ENCODE results near the gene RBM26.

The RBM26 gene

DNA sequence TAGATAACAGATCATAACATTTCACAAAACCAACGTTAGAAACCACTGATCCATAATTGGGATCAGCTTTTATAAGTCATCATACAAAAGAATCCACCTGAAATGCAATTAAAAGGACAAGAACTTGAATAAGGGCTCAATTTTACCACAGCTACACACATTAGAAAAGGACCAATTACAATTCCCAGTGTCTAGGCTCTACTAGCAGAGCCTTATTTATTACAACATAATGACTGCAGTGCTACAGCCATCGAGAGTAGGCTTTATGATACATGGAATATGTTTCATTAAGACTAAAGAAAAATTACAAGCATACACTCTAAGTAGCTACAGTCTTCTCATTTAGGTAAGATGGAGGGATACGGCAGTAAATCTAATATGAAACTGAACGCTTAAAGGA lies 2.9 kb downstream of the RBM26 start:
- H3K27ac Mint-ChIP-seq = peak overlapping the region; percentile 79
- no peaks in the 10 kb centered on the region for H3K9me3 Mint-ChIP-seq (ENCODE audit: low read depth)
- H3K36me3 Mint-ChIP-seq = peaks cover 12% of the 10 kb centered on the region
- H3K4me3 Mint-ChIP-seq = no peak overlapping the region
- H3K27me3 Mint-ChIP-seq = no peaks in the 10 kb centered on the region
- H3K4me1 Mint-ChIP-seq (ENCODE audit: low read depth) = peaks cover 66% of the 10 kb centered on the region

DNA sequence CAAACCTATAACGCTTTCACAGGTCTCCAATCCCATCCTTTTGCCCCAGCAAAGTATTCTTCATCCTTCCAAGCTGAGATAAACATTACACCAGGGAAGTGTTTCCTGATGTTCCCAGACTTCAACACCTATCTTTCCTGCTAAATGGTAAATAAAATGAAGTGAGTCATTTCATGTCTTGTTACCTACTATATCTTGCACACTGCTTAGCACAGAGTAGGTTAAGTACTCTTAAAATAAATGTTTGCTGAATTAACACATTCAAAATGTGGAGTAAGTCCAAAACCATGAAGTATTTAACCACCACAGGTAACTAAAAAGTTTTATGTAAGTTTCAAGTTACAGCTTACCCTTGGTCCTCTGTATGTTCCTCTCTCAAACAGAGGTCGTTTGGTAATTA lies 3.4 kb downstream of the RBM26 start:
- H3K36me3 Mint-ChIP-seq = peaks cover 10% of the 10 kb centered on the region
- H3K9me3 Mint-ChIP-seq (ENCODE audit: low read depth) = no peaks in the 10 kb centered on the region
- H3K4me3 Mint-ChIP-seq = no peak overlapping the region
- peaks cover 66% of the 10 kb centered on the region for H3K4me1 Mint-ChIP-seq (ENCODE audit: low read depth)
- H3K27me3 Mint-ChIP-seq = no peaks in the 10 kb centered on the region
- H3K27ac Mint-ChIP-seq = peak overlapping the region; percentile 79

DNA sequence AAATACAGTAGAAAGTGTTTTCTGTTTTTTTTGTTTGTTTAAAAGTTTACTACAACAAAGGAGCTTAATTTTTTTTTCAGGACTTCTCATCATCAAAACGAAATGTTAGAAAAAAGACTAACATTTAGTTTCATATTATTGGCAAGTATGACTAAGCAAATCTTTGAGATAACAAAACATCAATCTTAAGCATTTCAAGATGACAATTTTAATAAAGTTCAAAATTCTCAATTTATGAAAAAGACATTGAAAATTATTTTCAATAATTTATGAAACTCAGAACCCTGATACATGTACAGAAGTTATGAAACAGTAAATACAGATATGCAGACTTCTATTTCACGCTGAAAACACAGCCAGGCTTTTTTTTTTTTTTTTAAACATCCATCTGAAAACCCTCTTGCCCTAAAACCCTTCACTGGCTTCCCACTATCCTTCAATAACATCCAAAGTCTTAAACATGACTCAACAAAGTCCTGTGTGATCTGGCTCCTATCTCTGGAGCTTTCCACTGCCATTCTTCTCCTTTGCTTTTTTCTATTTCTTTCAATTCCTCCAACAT lies 3.9 kb downstream of the RBM26 start:
- no peak overlapping the region for H3K4me3 Mint-ChIP-seq
- H3K4me1 Mint-ChIP-seq (ENCODE audit: low read depth) = peaks cover 62% of the 10 kb centered on the region
- no peaks in the 10 kb centered on the region for H3K27me3 Mint-ChIP-seq
- peaks cover 8% of the 10 kb centered on the region for H3K36me3 Mint-ChIP-seq
- peak overlapping the region; percentile 79 for H3K27ac Mint-ChIP-seq
- H3K9me3 Mint-ChIP-seq (ENCODE audit: low read depth) = no peaks in the 10 kb centered on the region

DNA sequence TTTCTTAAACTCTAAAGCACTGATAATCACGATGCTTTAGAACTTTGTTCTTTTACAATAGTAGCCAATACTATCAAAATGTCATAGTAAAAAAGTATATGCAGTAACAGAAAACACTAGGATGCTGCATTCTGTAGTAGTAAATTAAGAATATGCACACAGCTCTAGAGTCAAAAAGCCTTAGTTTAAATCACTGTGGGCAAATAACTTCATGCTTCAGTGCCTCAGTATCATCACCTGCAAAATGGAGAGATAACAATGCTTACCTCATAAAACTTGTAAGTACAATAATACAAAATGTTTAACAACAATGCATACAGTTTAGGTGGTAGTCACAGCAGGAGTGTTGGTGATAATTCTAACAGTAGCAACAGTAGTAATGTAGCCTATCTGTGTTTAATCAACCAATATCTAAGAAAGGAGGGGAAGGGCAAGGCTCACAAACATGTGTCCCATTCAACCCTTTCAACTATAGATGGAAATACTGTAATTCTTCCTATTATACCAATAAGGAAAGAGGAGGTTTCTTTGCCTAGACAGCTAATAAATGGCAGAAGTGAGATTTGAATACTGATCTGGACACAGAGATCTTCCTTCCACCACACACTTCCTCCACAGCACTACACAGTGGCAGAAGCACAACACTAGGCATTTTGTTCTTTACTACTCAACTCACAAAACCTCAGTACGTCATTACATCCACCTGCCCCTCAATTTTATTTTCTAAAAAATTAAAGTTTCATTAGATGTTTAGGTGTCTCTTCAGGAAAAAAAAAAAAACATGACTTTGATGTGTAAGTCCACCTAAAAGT lies 4.6 kb downstream of the RBM26 start:
- H3K4me1 Mint-ChIP-seq (ENCODE audit: low read depth) = peaks cover 58% of the 10 kb centered on the region
- peaks cover 11% of the 10 kb centered on the region for H3K36me3 Mint-ChIP-seq
- H3K27me3 Mint-ChIP-seq = no peaks in the 10 kb centered on the region
- H3K27ac Mint-ChIP-seq = peak overlapping the region; percentile 79
- H3K9me3 Mint-ChIP-seq (ENCODE audit: low read depth) = no peaks in the 10 kb centered on the region
- no peak overlapping the region for H3K4me3 Mint-ChIP-seq

DNA sequence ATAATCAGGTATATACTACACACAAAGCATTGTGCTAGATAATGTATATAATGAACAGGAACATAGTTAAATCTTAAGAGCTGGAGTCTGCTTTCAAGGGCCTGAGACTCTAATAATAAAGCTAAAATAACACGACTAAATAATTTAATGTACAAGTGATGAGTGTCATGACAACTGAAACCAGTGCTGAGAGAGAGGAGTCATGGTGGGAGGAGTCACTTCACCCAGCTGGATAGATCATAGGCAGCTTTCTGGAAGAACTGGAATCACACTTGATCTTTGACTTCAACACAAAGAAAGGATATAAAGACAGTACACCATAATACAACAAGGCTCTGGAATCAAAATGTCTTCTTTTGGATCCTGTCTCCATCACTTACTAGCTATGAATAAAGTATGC lies 7.1 kb downstream of the RBM26 start:
- Mint-ChIP-seq H3K27me3 (no peaks in the 10 kb centered on the region), H3K9me3 (ENCODE audit: low read depth) (peaks cover 9% of the 10 kb centered on the region), H3K4me1 (ENCODE audit: low read depth) (peaks cover 79% of the 10 kb centered on the region), H3K4me3 (peak overlapping the region; percentile 25), H3K27ac (peak overlapping the region; percentile 82), H3K36me3 (peaks cover 28% of the 10 kb centered on the region)

DNA sequence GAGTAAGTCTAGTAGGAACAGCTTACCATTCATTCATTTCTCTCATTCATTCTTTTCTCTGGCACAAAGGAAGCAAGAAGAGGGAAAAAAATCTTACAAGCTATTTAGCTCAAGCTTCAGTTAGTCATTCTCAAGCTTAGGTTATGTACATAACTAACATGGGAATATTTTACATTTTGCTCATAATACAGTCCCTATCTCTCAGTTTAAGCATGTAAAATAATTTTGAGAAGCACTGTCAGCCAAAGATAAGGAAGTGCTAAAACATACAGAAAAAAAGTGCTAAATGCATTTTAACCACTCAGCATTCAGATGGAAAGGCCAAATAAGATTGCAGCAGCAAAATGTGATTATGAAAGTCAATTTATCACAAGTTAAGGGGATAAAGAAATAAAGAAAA lies 7.9 kb downstream of the RBM26 start:
- Mint-ChIP-seq H3K4me1 (ENCODE audit: low read depth) (peaks cover 85% of the 10 kb centered on the region), H3K4me3 (no peak overlapping the region), H3K9me3 (ENCODE audit: low read depth) (peaks cover 9% of the 10 kb centered on the region), H3K27ac (peak overlapping the region; percentile 30), H3K27me3 (no peaks in the 10 kb centered on the region), H3K36me3 (peaks cover 30% of the 10 kb centered on the region)

DNA sequence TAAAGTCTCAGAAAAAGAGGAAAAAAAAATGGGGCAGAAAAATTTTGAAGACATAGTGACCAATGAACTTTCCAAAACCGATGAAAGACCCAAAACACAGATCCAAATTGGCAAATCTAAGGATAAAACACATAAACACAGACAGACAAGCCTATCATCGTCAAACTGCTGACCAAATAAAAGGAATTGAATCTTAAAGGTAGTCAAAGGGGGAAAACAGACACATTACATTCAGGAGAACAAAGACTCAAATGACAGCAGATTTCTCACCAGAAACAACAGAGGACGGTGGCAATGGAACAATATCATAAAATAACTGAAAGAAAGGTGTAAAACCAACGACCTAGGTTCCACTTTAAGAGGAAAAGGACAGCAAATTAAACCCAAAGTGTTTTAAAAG lies 10.2 kb downstream of the RBM26 start:
- Mint-ChIP-seq H3K27ac (peak overlapping the region; percentile 72), H3K36me3 (peaks cover 26% of the 10 kb centered on the region), H3K9me3 (ENCODE audit: low read depth) (peaks cover 9% of the 10 kb centered on the region), H3K4me1 (ENCODE audit: low read depth) (peaks cover 79% of the 10 kb centered on the region), H3K4me3 (peak overlapping the region; percentile 13), H3K27me3 (no peaks in the 10 kb centered on the region)

DNA sequence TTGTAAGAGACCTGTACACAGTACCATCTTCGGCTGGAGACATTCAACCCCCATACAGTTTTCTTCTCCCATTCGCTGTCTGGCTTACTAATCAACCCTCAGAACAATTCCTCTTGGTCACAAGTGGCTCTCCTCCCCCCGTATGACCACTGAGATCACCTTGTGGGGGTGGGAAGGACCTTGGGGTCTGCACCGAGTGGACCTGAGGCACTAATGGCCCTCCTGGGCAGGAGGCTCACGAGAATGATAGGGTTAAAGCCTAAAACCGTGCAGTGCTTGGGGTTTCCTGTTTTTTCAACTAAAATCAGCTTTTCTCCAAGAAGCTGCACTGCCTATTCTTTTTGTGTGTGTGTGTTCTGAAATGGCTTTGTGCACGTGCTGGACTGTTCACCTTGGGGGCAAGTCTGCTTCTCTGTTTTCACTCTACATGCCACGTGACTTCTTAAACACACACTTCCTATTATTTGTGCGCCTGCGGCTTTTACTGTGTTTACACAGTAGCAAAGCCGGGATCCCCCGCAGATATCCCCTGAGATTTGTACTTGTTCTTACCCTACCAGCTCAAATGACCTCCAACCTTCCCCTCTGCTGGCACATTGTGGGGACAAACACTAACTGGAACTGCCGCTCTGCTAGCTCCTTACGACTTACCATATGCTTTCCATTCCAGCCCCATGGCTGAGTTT lies 12.3 kb downstream of the RBM26 start:
- H3K4me1 Mint-ChIP-seq (ENCODE audit: low read depth) = peaks cover 75% of the 10 kb centered on the region
- no peaks in the 10 kb centered on the region for H3K27me3 Mint-ChIP-seq
- peak overlapping the region; percentile 85 for H3K4me3 Mint-ChIP-seq
- peaks cover 9% of the 10 kb centered on the region for H3K9me3 Mint-ChIP-seq (ENCODE audit: low read depth)
- H3K36me3 Mint-ChIP-seq = peaks cover 22% of the 10 kb centered on the region
- peak overlapping the region; percentile 97 for H3K27ac Mint-ChIP-seq

DNA sequence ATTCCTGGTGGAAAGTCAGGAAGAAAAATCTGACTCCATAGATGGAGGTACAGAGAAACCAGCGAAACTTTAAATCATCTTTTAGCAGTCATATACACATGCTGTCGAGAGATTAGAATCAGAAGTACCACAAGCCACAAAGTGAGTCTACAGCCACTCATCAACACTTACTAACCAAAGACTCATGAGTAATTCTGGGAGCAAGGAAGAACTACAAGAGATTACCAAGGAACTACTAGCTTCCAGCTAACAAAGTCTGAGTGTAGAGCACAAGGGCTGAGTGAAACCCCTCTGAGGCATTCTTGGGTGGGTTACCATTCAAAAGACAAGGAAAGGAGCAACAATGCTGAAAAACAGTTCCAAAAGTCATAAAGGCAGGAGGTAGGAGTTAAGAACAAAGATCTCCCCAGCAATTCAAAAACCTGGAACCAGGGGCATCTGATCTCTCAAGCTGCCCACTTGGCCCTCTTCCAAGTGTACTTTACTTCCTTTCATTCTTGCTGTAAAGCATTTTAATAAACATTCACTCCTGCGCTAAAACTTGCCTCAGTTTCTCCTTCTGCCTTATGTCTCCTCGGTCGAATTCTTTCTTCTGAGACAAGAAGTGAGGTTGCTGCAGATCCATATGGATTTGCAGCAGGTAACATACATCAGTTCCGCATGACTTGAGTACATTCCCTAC lies 13.0 kb downstream of the RBM26 start:
- H3K27me3 Mint-ChIP-seq = no peaks in the 10 kb centered on the region
- peak overlapping the region; percentile 85 for H3K4me3 Mint-ChIP-seq
- peaks cover 75% of the 10 kb centered on the region for H3K4me1 Mint-ChIP-seq (ENCODE audit: low read depth)
- peaks cover 21% of the 10 kb centered on the region for H3K36me3 Mint-ChIP-seq
- H3K9me3 Mint-ChIP-seq (ENCODE audit: low read depth) = peaks cover 9% of the 10 kb centered on the region
- H3K27ac Mint-ChIP-seq = peak overlapping the region; percentile 97

DNA sequence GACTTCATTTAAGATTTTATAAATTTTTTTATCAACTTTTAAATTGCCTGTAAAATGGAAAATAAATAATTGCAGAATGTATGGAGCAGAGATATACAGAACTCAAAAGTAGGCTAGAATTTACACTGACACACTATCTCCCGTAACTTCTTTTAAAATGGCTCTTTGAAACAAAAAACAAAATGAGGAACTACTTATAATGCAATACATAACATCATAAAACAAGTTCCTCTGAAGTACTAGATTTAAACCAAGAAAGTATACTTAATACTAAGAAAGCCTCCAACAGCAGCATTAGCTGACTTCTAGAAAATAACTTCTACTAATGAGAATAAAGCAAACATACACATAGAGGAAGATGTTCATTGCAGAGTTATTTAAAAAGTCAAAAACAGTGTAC lies 17.0 kb downstream of the RBM26 start:
- Mint-ChIP-seq H3K36me3 (peaks cover 3% of the 10 kb centered on the region), H3K4me1 (ENCODE audit: low read depth) (peaks cover 80% of the 10 kb centered on the region)

DNA sequence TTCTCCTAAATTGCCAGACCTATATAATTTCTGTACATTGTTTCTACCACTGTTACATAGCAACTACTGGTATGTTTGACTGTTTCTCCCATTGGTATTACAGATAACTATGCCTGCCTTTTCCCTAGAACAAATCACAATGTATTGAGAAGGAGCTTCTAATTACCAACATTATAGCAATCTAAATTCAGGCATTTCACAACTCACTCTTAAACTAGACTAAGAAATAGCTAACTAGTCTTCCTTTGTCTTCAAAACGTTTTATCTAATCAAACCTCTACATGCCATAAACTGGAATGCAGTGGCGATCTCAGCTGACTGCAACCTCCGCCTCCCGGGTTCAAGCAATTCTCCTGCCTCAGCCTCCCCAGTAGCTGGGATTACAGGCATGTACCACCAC lies 18.2 kb downstream of the RBM26 start:
- H3K9me3 Mint-ChIP-seq (ENCODE audit: low read depth) = no peaks in the 10 kb centered on the region
- peaks cover 78% of the 10 kb centered on the region for H3K4me1 Mint-ChIP-seq (ENCODE audit: low read depth)
- no peaks in the 10 kb centered on the region for H3K27me3 Mint-ChIP-seq
- peaks cover 5% of the 10 kb centered on the region for H3K36me3 Mint-ChIP-seq
- H3K27ac Mint-ChIP-seq = peak overlapping the region; percentile 75
- H3K4me3 Mint-ChIP-seq = peak overlapping the region; percentile 20

More for the DNA sequence above, 17.0 kb downstream of the RBM26 start:
- Mint-ChIP-seq H3K27ac (peak overlapping the region; percentile 30), H3K4me3 (peak overlapping the region; percentile 0), H3K27me3 (no peaks in the 10 kb centered on the region), H3K9me3 (ENCODE audit: low read depth) (no peaks in the 10 kb centered on the region)

DNA sequence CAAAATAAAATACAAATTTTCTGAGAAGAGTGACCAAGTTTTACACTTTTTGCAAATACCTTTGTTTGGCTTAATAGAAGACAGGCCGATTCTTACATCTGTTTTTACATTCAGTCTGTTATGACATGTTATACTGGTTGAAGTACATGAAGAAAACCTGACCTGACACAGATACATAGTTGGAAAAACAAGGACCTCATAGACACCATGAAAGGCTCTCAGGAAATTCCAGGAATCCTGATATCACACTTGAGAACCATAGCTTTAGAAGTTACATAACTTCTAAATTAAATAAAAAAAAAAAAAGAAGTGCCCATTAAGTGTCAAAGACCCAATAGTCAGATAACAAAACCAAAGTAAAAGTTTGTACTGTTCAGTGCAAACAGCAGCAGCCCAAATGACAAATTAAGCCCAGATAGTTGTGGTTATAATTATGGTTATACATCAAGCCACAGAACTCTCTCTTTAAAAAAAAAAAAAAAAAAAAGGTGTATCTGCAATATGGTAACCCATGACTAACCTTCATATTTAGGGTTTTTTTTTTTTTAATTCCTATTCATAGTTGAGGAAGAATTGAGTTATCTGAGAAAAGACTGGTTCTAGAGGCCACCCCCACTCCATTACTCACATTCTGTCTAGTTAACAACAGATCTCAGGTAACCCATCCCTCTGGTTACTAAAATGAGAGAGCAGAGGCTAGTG lies 19.8 kb downstream of the RBM26 start:
- Mint-ChIP-seq H3K4me1 (ENCODE audit: low read depth) (peaks cover 83% of the 10 kb centered on the region), H3K4me3 (peak overlapping the region; percentile 47)

DNA sequence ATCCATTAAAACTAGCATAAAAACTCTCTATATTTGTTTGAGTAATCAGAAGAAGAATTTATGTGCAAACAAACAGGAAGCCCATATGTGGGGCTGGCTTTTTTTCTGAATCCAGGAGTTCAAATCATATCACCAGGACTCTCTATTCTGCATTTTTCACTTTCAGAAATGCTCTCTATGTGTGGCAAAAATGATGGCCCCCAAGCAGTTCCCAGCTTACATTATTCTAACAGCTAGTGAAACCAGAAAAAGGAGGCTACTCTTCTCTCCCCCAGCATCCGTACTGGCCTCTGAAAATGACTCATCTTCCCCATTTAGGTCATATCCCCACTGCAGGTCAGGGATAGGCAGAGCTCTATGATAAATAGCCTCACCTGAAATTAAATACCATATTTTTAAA lies 20.4 kb downstream of the RBM26 start:
- Mint-ChIP-seq H3K4me1 (ENCODE audit: low read depth) (peaks cover 82% of the 10 kb centered on the region), H3K9me3 (ENCODE audit: low read depth) (no peaks in the 10 kb centered on the region), H3K27me3 (no peaks in the 10 kb centered on the region), H3K36me3 (peaks cover 5% of the 10 kb centered on the region), H3K27ac (no peak overlapping the region), H3K4me3 (no peak overlapping the region)

More for the DNA sequence above, 19.8 kb downstream of the RBM26 start:
- Mint-ChIP-seq H3K27me3 (no peaks in the 10 kb centered on the region), H3K27ac (peak overlapping the region; percentile 80), H3K36me3 (peaks cover 5% of the 10 kb centered on the region), H3K9me3 (ENCODE audit: low read depth) (no peaks in the 10 kb centered on the region)

DNA sequence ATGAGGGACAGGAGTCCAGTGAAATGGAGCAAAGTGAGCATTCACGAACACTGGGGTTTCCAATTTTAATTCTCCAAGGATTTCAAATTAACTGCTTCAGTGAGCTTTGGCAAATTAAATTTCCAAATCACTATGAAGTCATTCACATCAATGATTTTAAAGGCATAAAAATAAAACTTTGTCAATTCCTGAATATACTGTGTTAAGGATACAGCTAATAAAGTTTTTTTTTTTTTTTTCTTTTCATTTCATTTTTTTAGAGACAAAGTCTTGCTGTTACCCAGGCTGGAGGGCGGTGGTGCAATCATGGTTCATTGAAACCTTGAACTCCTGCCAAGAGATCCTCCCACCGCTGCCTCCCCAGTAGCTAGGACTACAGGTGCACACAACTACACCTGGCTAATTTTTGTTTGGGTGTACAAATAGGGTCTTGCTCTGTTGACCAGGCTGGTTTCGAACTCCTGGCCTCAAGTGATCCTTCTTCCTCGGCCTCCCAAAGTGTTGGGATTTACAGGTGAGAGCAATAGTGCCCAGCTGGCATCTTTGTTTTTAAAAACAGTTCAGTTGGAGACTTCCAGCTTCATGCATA lies 21.9 kb downstream of the RBM26 start:
- Mint-ChIP-seq H3K27ac (no peak overlapping the region), H3K4me1 (ENCODE audit: low read depth) (peaks cover 81% of the 10 kb centered on the region), H3K27me3 (no peaks in the 10 kb centered on the region), H3K9me3 (ENCODE audit: low read depth) (no peaks in the 10 kb centered on the region), H3K4me3 (no peak overlapping the region), H3K36me3 (peaks cover 5% of the 10 kb centered on the region)

All from activated naive CD8-positive, alpha-beta T cell (primary cell).